Cardiac fibroblast (primary cell): ENCODE measurements around the gene ZNF248.

Experiments used
- DNase-seq, 2 donors: peaks; one replicate each; pipeline versions ENCODE4 v3.0.0 to v3.0.0-alpha.2; 2010; ENCODE audit warnings: low read depth in 2 of 2
- H3K4me3 ChIP-seq, 2 donors: replicated peaks in 1 of 2; 1 replicate in 1 of 2; 2 replicates in 1 of 2; pipeline ENCODE4 v1.5.1; 2011; ENCODE audit warnings: low read depth in 2 of 2, low read length in 2 of 2, mild to moderate bottlenecking in 2 of 2, moderate library complexity in 1 of 2
- CTCF ChIP-seq: IDR thresholded peaks from one replicate; pipeline ENCODE4 v1.5.1; 2011; ENCODE audit warnings: low read depth, mild to moderate bottlenecking, low read length, inconsistent platforms

The ZNF248 gene

GRCh38 chr10:37831495-37832333 is 25.7 kb downstream of the ZNF248 start:
- no peak overlapping the region for H3K4me3 ChIP-seq
- DNase-seq = peak in 1 of 2 donors; percentile 7

GRCh38 chr10:37826806-37827205 is 30.6 kb downstream of the ZNF248 start:
- no peak overlapping the region for H3K4me3 ChIP-seq
- no peak for DNase-seq
- TF ChIP-seq CTCF = no peak

More at GRCh38 chr10:37831495-37832333, 25.7 kb downstream of the ZNF248 start:
- no peak for TF ChIP-seq CTCF

GRCh38 chr10:37821237-37821636 is 36.2 kb downstream of the ZNF248 start:
- H3K4me3 ChIP-seq = no peak overlapping the region
- no peak for TF ChIP-seq CTCF
- DNase-seq = no peak

GRCh38 chr10:37819797-37820196 is 37.6 kb downstream of the ZNF248 start:
- H3K4me3 ChIP-seq = no peak overlapping the region
- DNase-seq = no peak
- TF ChIP-seq CTCF = no peak

- no peak for TF ChIP-seq CTCF
- H3K4me3 ChIP-seq = no peak overlapping the region
- no peak for DNase-seq
Measured at GRCh38 chr10:37816290-37816689, 41.1 kb downstream of the ZNF248 start.

GRCh38 chr10:37813763-37814162 is 43.6 kb downstream of the ZNF248 start:
- no peak overlapping the region for H3K4me3 ChIP-seq
- TF ChIP-seq CTCF = no peak
- DNase-seq = no peak
